GM21825 (cell line): Measurements from ENCODE around the gene CCDC88A.
A peak's percentile ranks its signal among the peaks of the same experiment; 100 is the strongest.
"Not testable (repeated sequence)": the region's sequence is repeated elsewhere in the genome, so short reads cannot be mapped to it uniquely, and the experiment has no call there.

Source experiments
- ATAC-seq: cut with Tn5 transposase; IDR thresholded peaks from one replicate; pipeline ENCODE4 v1.9.1; 2021; ENCODE audit warnings: mild to moderate bottlenecking, moderate library complexity; ENCODE audit not compliant: unreplicated experiment

CCDC88A gene

DNA sequence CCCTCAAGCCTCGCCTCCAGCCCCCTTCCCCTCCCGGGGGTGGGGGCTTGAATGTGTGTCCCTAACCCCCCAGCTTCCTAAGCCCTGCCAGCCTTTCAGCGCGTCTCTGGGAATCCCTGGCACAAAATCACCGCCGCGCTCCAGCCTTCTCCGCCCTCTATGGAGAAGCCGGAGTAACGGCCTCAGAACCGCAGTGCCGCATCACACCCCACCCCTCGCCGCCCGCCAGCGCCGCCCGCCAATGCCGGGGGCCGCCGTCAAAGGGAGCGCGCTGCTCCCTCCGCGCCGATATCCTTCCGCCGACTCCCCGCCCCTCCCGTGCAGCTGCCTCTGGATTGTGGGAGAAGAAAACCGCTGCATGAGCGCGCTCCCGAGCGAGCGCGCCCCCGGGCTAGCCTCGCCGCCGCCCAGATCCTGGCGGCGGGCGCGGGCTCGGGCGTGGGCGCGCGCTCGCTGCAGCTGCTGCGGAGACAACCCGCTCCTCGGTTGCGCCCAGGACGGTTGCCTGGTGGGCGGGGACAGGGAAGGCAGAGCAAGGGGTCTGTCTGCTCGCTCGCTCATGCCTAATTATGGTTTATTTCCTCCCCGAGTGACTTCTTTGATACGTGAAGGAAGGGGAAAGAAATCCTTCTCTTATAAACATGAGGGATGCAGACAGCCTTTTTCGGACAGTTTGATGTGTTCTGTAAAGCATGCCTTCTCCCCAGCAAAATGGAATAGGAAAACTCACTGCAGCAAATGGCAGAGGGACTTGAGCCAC lies at the start of gene CCDC88A:
Gene CCDC88A, minus strand, starts transcription at position 178 of the 760 bp plus-strand sequence. CDS start 777 bp downstream, outside the sequence.
- peak; percentile 84 for ATAC-seq

GRCh38 chr2:55461679-55462078 lies 42.0 kb upstream of the CCDC88A start:
- ATAC-seq: no peak

- no peak for ATAC-seq
Measured at GRCh38 chr2:55460562-55460961, 40.9 kb upstream of the CCDC88A start.

GRCh38 chr2:55459714-55460274 lies 40.1 kb upstream of the CCDC88A start:
- ATAC-seq: no peak

DNA sequence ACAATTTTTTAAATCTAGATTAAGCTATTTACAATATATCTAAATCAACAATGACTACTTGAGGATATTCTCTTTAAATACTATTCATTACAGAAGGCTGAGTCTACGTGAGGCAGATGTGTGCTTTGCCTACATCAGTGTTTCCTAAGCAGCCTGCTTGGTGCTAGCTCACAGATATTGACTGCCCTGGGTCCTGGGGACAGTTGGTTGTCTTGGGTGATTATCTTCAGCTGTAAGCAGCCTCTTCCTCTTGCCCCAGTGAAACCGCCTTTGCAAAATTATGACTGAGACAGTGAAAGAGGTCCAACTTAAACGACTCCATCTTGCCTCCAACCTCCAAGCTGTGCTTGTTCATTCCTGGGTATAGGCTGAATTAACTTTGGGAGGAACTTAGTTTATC lies 39.6 kb upstream of the CCDC88A start:
- ATAC-seq: no peak

DNA sequence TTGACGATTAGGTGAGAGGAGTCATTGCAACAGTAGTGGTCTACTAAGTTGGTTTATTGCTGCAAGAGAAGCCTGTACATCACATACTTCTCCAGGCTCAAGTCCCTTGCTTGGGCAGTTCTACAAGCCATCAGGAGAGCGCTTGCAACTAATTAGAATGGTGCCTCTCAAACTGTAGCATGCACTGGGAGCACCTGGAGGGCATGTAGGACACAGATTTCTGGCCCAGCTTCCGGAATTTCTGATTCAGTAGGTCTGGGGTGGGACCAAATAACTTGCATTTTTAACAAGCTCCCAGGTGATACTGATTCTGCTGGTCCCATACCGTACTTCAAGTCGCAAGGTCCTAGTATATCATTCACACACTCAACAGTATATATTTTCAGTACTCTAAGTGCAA lies 34.5 kb upstream of the CCDC88A start:
- ATAC-seq: no peak

- no peak for ATAC-seq
Measured at GRCh38 chr2:55452879-55453278, 33.2 kb upstream of the CCDC88A start.

GRCh38 chr2:55451699-55452098 lies 32.0 kb upstream of the CCDC88A start:
- no peak for ATAC-seq

DNA sequence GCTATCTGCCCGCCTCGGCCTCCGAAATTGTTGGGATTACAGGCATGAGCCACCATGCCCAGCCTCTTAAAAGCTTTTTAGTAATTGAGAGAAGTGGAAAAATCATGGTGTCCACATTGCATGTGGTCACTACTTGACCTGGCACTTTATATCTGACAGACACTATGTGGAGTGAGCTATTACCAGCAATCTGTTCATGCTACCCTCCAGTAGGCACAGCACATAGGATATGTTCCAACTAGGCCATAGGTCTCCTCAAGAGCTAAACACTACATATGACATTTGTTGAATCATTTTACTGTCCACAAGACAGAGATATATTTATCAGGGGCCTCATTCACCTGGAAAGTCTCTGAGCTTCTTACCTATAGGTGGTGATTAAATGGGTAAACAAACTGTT lies 30.4 kb upstream of the CCDC88A start:
- not testable (repeated sequence) for ATAC-seq

GRCh38 chr2:55442045-55442760 lies 22.5 kb upstream of the CCDC88A start:
- not testable (repeated sequence) for ATAC-seq

DNA sequence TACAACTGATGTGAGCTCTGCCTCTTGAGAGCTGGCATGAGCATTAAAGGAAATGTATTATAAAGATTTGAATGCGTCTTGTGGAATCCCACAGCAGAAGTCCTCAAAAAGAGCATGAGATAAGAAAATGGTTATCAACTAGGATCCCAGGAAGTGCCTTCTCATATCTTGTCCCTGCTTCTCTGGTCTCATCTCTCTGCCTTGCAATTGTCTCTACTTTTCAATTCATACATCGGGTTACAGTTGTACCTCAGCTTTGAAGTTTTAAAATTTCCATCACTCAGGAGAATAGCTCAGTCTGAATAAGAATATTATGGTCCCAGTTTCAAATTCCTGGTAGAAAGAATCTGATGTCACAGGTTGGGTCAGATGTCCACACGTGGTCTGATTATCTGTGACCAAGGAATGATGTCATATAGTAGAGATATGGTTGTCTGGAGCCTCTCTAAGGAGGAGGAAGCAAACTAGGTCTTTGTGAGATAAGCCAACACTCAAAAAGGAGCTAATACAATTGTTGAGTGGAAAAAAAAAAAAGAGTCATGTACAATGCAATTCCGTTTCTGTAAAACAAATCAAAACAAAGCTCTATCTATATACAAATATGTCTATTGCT lies 21.7 kb upstream of the CCDC88A start:
- no peak for ATAC-seq

GRCh38 chr2:55439101-55439397 lies 19.4 kb upstream of the CCDC88A start:
- no peak for ATAC-seq

DNA sequence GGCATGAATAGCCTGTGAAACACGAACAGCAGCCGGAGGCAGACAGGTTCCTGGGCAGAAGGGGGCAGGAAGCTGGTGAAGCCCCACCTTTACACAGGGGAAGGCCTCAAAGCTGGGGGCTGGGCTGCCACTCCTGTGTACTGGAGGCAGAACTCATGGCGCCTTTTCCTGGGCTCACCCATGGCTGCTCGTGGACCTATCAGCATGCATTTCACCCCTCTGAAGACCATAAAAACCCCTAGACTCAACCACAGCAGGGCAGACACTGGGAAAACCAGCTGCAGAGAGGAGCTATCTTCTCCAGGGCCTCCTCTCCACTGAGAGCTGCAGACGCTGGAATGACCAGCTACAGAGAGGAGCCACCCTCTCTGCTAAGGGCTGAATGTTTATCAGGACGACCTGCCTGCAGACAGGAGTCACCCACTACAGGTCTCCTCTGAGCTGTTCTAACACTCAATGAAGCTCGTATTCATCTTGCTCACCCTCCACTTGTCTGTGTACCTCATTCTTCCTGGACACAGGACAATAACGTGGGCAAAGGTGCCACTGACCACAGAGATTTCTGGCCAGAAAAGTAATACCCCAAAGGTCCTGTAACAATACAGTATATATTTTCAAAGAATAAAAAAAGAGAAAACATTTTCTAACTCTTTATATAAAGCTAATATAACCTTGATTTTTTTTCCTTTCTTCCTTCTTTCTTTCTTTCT lies 18.9 kb upstream of the CCDC88A start:
- no peak for ATAC-seq

- no peak for ATAC-seq
Measured at GRCh38 chr2:55437515-55438390, 18.1 kb upstream of the CCDC88A start.

GRCh38 chr2:55431982-55432627 lies 12.4 kb upstream of the CCDC88A start:
- ATAC-seq: no peak

DNA sequence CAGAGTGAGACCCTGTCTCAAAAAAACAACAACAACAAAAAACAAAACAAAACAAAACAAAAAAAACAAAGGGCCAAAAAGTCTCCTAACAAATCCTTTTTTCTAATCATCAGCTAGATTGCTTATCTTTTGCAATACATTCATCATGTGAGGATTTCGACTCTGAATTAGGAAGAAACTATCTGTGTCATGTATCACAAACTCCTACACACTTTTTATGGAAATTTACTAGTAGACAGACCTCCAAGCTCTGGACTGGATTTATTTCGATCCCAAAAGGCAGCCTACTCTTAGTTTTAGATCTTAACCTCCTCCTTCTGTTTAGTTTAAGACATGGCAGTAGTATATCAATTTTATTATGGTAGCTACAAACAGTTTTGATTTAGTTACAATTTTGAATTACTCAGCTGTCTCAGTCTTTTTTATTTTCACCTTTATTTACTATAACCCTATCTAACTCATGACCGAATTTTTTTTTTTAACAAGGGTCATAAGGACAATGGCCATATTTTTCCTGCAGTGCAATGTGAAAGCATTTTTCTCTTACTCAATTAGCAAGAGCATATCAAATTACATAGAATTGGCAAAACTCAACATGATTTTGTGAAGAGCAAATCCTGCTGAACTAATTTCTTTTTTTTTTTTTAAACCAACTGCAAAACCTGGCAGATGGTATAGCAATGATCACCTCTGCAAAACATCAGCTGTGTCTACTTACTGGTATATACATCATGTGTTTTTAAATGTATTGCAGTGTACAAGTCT lies 10.7 kb upstream of the CCDC88A start:
- no peak for ATAC-seq

GRCh38 chr2:55428258-55428657 lies 8.6 kb upstream of the CCDC88A start:
- ATAC-seq: no peak

DNA sequence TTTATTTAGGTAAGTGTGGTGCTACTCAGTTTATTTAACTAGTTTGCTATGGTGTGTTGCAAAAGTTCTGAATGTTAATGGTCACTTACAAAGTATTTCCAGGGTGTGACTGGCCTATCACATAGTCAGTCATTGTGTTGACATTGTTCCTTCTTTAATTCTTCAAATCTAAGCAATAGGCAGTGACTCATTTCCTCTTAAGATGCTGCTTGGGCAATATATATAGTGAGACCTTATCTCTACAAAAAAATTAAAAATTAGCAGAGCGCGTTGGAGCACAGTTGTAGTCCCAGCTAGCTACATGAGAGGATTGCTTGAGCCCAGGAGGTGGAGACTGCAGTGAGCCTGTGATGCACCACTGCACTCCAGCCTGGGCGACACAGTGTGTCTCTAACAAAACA lies 5.8 kb upstream of the CCDC88A start:
- no peak for ATAC-seq
